PFSK-1 (cell line): ENCODE results near the gene POLR3E.

Source experiments
- FOXP2 ChIP-seq: optimal IDR thresholded peaks from 2 replicates; pipeline ENCODE3; 2011; ENCODE audit warnings: borderline replicate concordance, control low read depth, inconsistent platforms; ENCODE audit not compliant: insufficient read depth; ENCODE audit errors: extremely low read length, extremely low read depth
- POLR2AphosphoS5 ChIP-seq: IDR thresholded peaks from 2 replicates; pipeline ENCODE4 v1.6.1; 2012; ENCODE audit warnings: low read depth, mild to moderate bottlenecking, control low read depth, low read length, moderate library complexity
- REST ChIP-seq, 2 experiments: IDR thresholded peaks; 2 replicates each; pipeline versions ENCODE4 v1.6.1 to v1.8.0; 2011 to 2012; ENCODE audit warnings: low read depth in 2 of 2, low read length in 2 of 2, control low read depth in 1 of 2, inconsistent platforms in 1 of 2, mild to moderate bottlenecking in 1 of 2, moderate library complexity in 1 of 2; ENCODE audit not compliant: insufficient read depth in 1 of 2
- SIN3A ChIP-seq: IDR thresholded peaks from 2 replicates; pipeline ENCODE4 v1.6.1; 2012; ENCODE audit warnings: mild to moderate bottlenecking, low read length, moderate library complexity, borderline replicate concordance; ENCODE audit not compliant: insufficient read depth
- TAF1 ChIP-seq: IDR thresholded peaks from 2 replicates; pipeline ENCODE4 v1.6.1; 2012; ENCODE audit warnings: low read length, control low read depth, borderline replicate concordance; ENCODE audit not compliant: insufficient read depth

Gene POLR3E

GRCh38 chr16:22255335-22255734 is 41.9 kb upstream of the POLR3E start:
- TF ChIP-seq FOXP2: no peak
- TF ChIP-seq SIN3A: no peak
- no peak for TF ChIP-seq REST (IDR thresholded peaks at IDR 0.05; ENCODE audit: insufficient read depth in 1 of 2, low read depth in 2 of 2, low read length in 2 of 2)
- no peak for TF ChIP-seq POLR2AphosphoS5
- no peak for TF ChIP-seq TAF1

DNA sequence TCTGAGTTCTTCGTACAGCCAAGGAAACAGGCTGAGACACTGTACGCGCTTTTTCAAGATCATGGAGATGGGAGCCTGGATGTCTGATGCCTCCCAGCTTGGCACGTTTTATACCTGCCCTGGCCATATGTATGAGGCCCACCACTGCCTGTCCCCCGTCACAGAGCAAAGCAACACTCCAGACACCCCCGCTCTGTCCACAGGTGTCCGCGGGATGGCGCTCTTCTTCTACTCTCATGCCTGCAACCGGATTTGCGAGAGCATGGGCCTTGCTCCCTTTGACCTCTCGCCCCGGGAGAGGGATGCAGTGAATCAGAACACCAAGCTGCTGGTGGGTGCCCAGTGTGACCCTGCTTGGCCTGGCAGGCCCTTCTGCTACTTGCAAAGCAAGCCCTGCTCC is 39.8 kb upstream of the POLR3E start:
- no peak for TF ChIP-seq SIN3A
- no peak for TF ChIP-seq FOXP2
- no peak for TF ChIP-seq POLR2AphosphoS5
- no peak for TF ChIP-seq TAF1
- no peak for TF ChIP-seq REST (IDR thresholded peaks at IDR 0.05; ENCODE audit: insufficient read depth in 1 of 2, low read depth in 2 of 2, low read length in 2 of 2)

DNA sequence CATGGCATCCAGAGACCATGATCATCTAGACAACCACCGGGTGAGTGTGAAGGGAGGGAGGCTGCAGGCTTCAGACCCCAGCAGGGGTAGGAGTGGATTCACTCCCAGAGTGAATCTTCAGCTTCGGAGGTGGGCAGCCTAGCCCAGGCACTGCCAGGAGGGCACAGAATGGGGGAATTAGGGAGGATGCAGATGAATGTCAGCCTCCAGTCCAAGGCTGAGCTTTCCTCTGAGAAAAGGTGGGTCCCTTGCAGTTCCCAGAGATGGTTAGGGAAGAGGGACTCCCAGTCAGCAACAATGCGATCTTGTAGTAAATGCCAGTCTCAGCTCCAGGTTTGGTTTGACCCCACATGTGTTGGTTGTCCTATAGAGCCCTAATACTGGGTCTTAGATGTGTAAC is 36.7 kb upstream of the POLR3E start:
- TF ChIP-seq FOXP2 (no peak), SIN3A (no peak), POLR2AphosphoS5 (no peak)

DNA sequence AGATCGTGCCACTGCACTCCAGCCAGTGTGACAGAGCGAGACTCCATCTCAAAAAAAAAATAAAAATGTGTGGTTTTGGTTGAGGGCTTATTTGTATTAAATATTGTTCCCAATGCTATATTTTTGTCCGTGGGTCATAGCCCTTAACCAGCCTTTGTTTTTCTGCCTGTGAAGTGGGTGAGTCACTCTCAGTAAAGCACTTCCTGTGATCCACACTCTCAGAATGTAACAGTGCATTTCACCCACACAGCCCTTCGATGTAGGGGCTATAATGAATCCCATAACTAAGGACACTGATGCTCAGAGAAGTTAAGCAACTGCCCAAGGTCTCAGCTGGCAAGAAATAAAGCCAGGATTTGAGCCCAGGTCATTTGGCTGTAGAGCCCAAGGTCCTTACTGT is 34.7 kb upstream of the POLR3E start:
- TF ChIP-seq FOXP2: no peak
- TF ChIP-seq SIN3A: no peak
- no peak for TF ChIP-seq REST (IDR thresholded peaks at IDR 0.05; ENCODE audit: insufficient read depth in 1 of 2, low read depth in 2 of 2, low read length in 2 of 2)
- TF ChIP-seq TAF1: no peak
- TF ChIP-seq POLR2AphosphoS5: no peak

DNA sequence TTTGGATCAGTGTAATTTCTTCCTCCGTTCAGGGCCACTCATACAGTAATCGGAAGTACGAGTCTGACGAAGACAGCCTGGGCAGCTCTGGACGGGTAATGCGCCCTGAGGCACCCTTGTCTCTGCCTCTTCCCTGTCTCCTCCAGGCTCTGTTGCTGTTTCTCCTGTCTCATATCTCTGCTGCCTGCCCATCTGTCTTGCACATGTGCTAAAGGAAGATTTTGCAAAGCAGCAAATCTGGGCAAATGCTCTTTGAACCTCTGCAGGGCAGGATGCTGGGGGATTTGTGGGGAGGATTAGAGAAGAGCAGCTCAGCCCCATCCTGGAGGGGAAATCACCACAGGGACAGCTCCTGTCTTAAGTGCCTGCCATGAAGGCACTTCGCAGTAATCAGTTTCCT is 32.4 kb upstream of the POLR3E start:
- TF ChIP-seq SIN3A: no peak
- no peak for TF ChIP-seq TAF1
- TF ChIP-seq FOXP2: no peak
- no peak for TF ChIP-seq REST (IDR thresholded peaks at IDR 0.05; ENCODE audit: insufficient read depth in 1 of 2, low read depth in 2 of 2, low read length in 2 of 2)
- no peak for TF ChIP-seq POLR2AphosphoS5
